HCT116 (cell line): ENCODE results near the gene TRIM37. TPM values are rescaled to one million over a fixed set of nuclear protein-coding genes. Genes with fewer than 3 reads are reported as not detected.

Source experiments
- ATAC-seq: fragments of 200-7000 bp; cut with Tn5 transposase; 2 replicates; pipeline ENCODE4 v1.9.1; 2020; ENCODE audit warnings: mild to moderate bottlenecking, moderate library complexity
- BruUV-seq: library from RNA; stranded (reverse); fragments of 400-500 nt; replicated peaks from 2 replicates; lab custom pipeline; 2021; lab: Mats Ljungman, UMichigan
- CTCF ChIA-PET: fragments of 300-600 bp; sonication (Branson Sonifier 250); formaldehyde crosslinking; loops from one replicate; lab custom pipeline; 2021; ENCODE audit warnings: antibody characterized with exemption; lab: Charles Lee
- POLR2A ChIA-PET: fragments of 300-600, 350-600 bp; sonication (Branson Sonifier 250); formaldehyde crosslinking; loops from one replicate; lab custom pipeline; 2021; ENCODE audit warnings: antibody characterized with exemption; lab: Charles Lee
- RAD21 ChIA-PET, 2 experiments: fragments of 300-600 bp; sonication (Branson Sonifier 250); formaldehyde crosslinking; loops; one replicate each; lab custom pipeline; 2023; ENCODE audit warnings: low total read pairs in 2 of 2; ENCODE audit not compliant: uncharacterized antibody in 2 of 2, unreplicated experiment in 2 of 2, low non-redundant PET in 1 of 2; lab: Charles Lee
- DNase-seq: peaks from one replicate; pipeline ENCODE4 v3.0.0-alpha.2; 2010; ENCODE audit warnings: low read depth, low spot score
- H2AFZ ChIP-seq: fragments of 200-600 bp; shearing (Covaris generic), sonication (generic); 2 replicates; pipeline ENCODE4 v1.6.1; 2017; ENCODE audit warnings: low read depth, mixed run types, mixed read lengths, antibody characterized with exemption, low read length; ENCODE audit not compliant: poor library complexity, severe bottlenecking
- H3K27ac ChIP-seq: 2 replicates; pipeline ENCODE4 v1.5.1; 2012; ENCODE audit warnings: low read depth, low read length
- H3K27me3 ChIP-seq: fragments of 200-600 bp; sonication (generic); 2 replicates; pipeline ENCODE4 v1.6.1; 2016; ENCODE audit warnings: mixed run types, low read length, mixed read lengths; ENCODE audit not compliant: insufficient read depth
- H3K36me3 ChIP-seq, 2 experiments: fragments of 200-500 bp in 1 of 2; fragments of 200-600 bp in 1 of 2; sonication (Bioruptor generic) in 1 of 2; sonication (generic) in 1 of 2; 2 replicates each; pipeline versions ENCODE4 v1.5.1 to v1.6.1; 2014 to 2016; ENCODE audit warnings: low read length in 2 of 2, inconsistent platforms in 1 of 2, mixed read lengths in 1 of 2, mixed run types in 1 of 2; ENCODE audit not compliant: insufficient read depth in 2 of 2, control insufficient read depth in 1 of 2
- H3K4me1 ChIP-seq, 2 experiments: fragments of 200-600 bp in 1 of 2; sonication (generic) in 1 of 2; 2 replicates each; pipeline versions ENCODE4 v1.5.1 to v1.6.1; 2012 to 2017; ENCODE audit warnings: low read length in 2 of 2, inconsistent platforms in 1 of 2, mild to moderate bottlenecking in 1 of 2, mixed read lengths in 1 of 2, mixed run types in 1 of 2, moderate library complexity in 1 of 2; ENCODE audit not compliant: insufficient read depth in 2 of 2, control insufficient read depth in 1 of 2
- H3K4me2 ChIP-seq: fragments of 200-600 bp; sonication (generic); 2 replicates; pipeline ENCODE4 v1.6.1; 2017; ENCODE audit warnings: mixed run types, low read length, mixed read lengths
- H3K4me3 ChIP-seq, 2 experiments: fragments of 200-600 bp in 1 of 2; sonication (generic) in 1 of 2; replicated peaks in 1 of 2; 2 replicates each; pipeline ENCODE4 v1.5.1; 2011 to 2016; ENCODE audit warnings: low read length in 2 of 2, control low read depth in 1 of 2, low read depth in 1 of 2, mild to moderate bottlenecking in 1 of 2, mixed read lengths in 1 of 2, mixed run types in 1 of 2
- H3K79me2 ChIP-seq: fragments of 200-600 bp; sonication (generic); 2 replicates; pipeline ENCODE4 v1.6.1; 2017; ENCODE audit warnings: mild to moderate bottlenecking, mixed run types, low read length, moderate library complexity, mixed read lengths; ENCODE audit not compliant: insufficient read depth
- H3K9ac ChIP-seq: fragments of 200-600 bp; sonication (generic); 2 replicates; pipeline ENCODE4 v1.6.1; 2016; ENCODE audit warnings: low read length, mixed read lengths
- H3K9me2 ChIP-seq: fragments of 200-600 bp; sonication (generic), shearing (Covaris generic); 2 replicates; pipeline ENCODE4 v1.6.1; 2017; ENCODE audit warnings: mixed run types, mild to moderate bottlenecking, moderate library complexity; ENCODE audit not compliant: insufficient read depth
- H3K9me3 ChIP-seq, 2 experiments: fragments of 200-500 bp in 1 of 2; fragments of 200-600 bp in 1 of 2; sonication (Bioruptor generic) in 1 of 2; sonication (generic) in 1 of 2; 2 replicates each; pipeline ENCODE4 v1.6.1; 2014 to 2017; ENCODE audit warnings: low read length in 2 of 2, mixed read lengths in 2 of 2, inconsistent platforms in 1 of 2, low read depth in 1 of 2, mild to moderate bottlenecking in 1 of 2, mixed run types in 1 of 2, moderate library complexity in 1 of 2; ENCODE audit not compliant: control insufficient read depth in 1 of 2, insufficient read depth in 1 of 2
- H4K20me1 ChIP-seq: fragments of 200-600 bp; sonication (generic), shearing (Covaris generic); 2 replicates; pipeline ENCODE4 v1.6.1; 2017; ENCODE audit warnings: mixed run types, mild to moderate bottlenecking, moderate library complexity; ENCODE audit not compliant: insufficient read depth
- CBX3 ChIP-seq: IDR thresholded peaks from 2 replicates; pipeline ENCODE4 v1.6.1; 2012; ENCODE audit warnings: low read depth
- CEBPB ChIP-seq: IDR thresholded peaks from 2 replicates; pipeline ENCODE4 v1.6.1; 2012; ENCODE audit warnings: low read depth
- EZH2 ChIP-seq: fragments of 200-600 bp; sonication (generic); IDR thresholded peaks from 2 replicates; pipeline ENCODE4 v1.6.1; 2017; ENCODE audit warnings: antibody characterized with exemption, mixed run types
- JUND ChIP-seq: IDR thresholded peaks from 2 replicates; pipeline ENCODE4 v1.6.1; 2012
- POLR2AphosphoS5 ChIP-seq: IDR thresholded peaks from 2 replicates; pipeline ENCODE4 v1.6.1; 2011; ENCODE audit warnings: mild to moderate bottlenecking, low read depth, low read length, moderate library complexity
- RAD21 ChIP-seq: IDR thresholded peaks from 2 replicates; pipeline ENCODE4 v1.6.1; 2012; ENCODE audit warnings: low read depth, mild to moderate bottlenecking
- SIN3A ChIP-seq: IDR thresholded peaks from 2 replicates; pipeline ENCODE4 v1.6.1; 2012; ENCODE audit warnings: low read depth
- SP1 ChIP-seq: IDR thresholded peaks from 2 replicates; pipeline ENCODE4 v1.6.1; 2012; ENCODE audit warnings: low read depth
- TCF7L2 ChIP-seq: IDR thresholded peaks from 2 replicates; pipeline ENCODE4 v1.7.0; 2011; ENCODE audit warnings: borderline replicate concordance, inconsistent platforms; ENCODE audit not compliant: insufficient read depth, insufficient read length; ENCODE audit errors: extremely low read depth
- YY1 ChIP-seq: IDR thresholded peaks from 2 replicates; pipeline ENCODE4 v1.6.1; 2011; ENCODE audit warnings: low read length, low read depth, moderate library complexity, mild to moderate bottlenecking; ENCODE audit not compliant: insufficient replicate concordance; ENCODE audit errors: extremely low read depth
- ZBTB33 ChIP-seq: IDR thresholded peaks from 2 replicates; pipeline ENCODE4 v1.6.1; 2011; ENCODE audit warnings: mild to moderate bottlenecking, low read length, moderate library complexity; ENCODE audit not compliant: insufficient replicate concordance; ENCODE audit errors: extremely low read depth
- ZFX ChIP-seq: fragments of 450-650 bp; IDR thresholded peaks from 2 replicates; pipeline ENCODE4 v1.6.1; 2017
- ZNF274 ChIP-seq: fragments of 200-500 bp; sonication (Bioruptor generic); IDR thresholded peaks from 2 replicates; pipeline ENCODE4 v1.6.1; 2014; ENCODE audit warnings: mild to moderate bottlenecking, low read depth, low read length, inconsistent platforms
- intact Hi-C: fragments of 100-400 bp; cut with micrococcal nuclease; formaldehyde crosslinking; loops from 2 replicates; pipeline ENCODE4 v1.10.0; 2022
- total RNA-seq: library from RNA; stranded (reverse); gene quantifications from one replicate; pipeline ENCODE4 v1.2.1, GENCODE V29; 2021; ENCODE audit not compliant: unreplicated experiment

TRIM37 gene
- total RNA-seq, 1 experiment from 2014 or later: 55.7 TPM

- Histone ChIP-seq H3K4me2 (peak overlapping the region; percentile 86), H3K27ac (peak overlapping the region; percentile 90), H3K79me2 (peaks cover 89% of the 10 kb centered on the region), H3K36me3 (no peaks in the 10 kb centered on the region), H2AFZ (peak overlapping the region; percentile 27), H3K9me2 (no peaks in the 10 kb centered on the region), H3K4me3 (peak overlapping the region; percentile 71 to 80), H3K27me3 (no peaks in the 10 kb centered on the region), H4K20me1 (no peaks in the 10 kb centered on the region), H3K4me1 (peaks cover 31 to 42% of the 10 kb centered on the region in 2 experiments), H3K9ac (peak overlapping the region; percentile 94), H3K9me3 (no peaks in the 10 kb centered on the region)
- DNase-seq (no peak), ATAC-seq (peak; percentile 2)
- intact Hi-C loops: no loop called here
- TF ChIP-seq ZFX (peak; percentile 60; the same call in 1 of the 2 replicates), JUND (no peak), TCF7L2 (no peak), ZBTB33 (no peak), ZNF274 (no peak), SIN3A (no peak), SP1 (no peak), YY1 (no peak), EZH2 (no peak), CEBPB (no peak), RAD21 (no peak), POLR2AphosphoS5 (peak; percentile 58; the same call in 1 of the 2 replicates), CBX3 (no peak)
- BruUV-seq: TSS peak; percentile 58
- RAD21 ChIA-PET: interaction anchor here in 1 of 2 experiments (1.3 kb wide), 1 partner anchor 48 kb away, joined by 4 read pairs; the partner anchor contains the start of gene TRIM37
- CTCF ChIA-PET: no interaction called here
- POLR2A ChIA-PET: interaction anchor here (1.3 to 1.8 kb wide), 2 partner anchors 17 to 524 kb away, joined by 5 to 11 read pairs; no protein-coding TSS in a partner anchor
Observed at GRCh38 chr17:59154292-59154720, 47.6 kb upstream of the TRIM37 start.
